H1 (cell line): ENCODE data around the gene CDC42BPB. TPM values are rescaled to one million over a fixed set of nuclear protein-coding genes. Genes with fewer than 3 reads are reported as not detected.

ENCODE experiments used
- CTCF ChIA-PET: fragments of 300-600 bp; sonication (Branson Sonifier 250); formaldehyde crosslinking; loops from one replicate; lab custom pipeline; 2021; ENCODE audit not compliant: partially characterized antibody; lab: Charles Lee
- POLR2A ChIA-PET: fragments of 300-600 bp; sonication (Branson Sonifier 250); formaldehyde crosslinking; loops from one replicate; lab custom pipeline; 2021; ENCODE audit warnings: inconsistent platforms; ENCODE audit not compliant: partially characterized antibody; lab: Charles Lee
- DNase-seq, 2 experiments: peaks; one replicate each; pipeline versions ENCODE4 v3.0.0 to v3.0.0-alpha.2; 2010 to 2022; ENCODE audit warnings: low spot score in 2 of 2, low read depth in 1 of 2, mixed read lengths in 1 of 2
- FAIRE-seq: peaks from 2 replicates; lab custom pipeline; 2011; peaks lifted over from hg19 to GRCh38; lab: Jason Lieb, UNC
- H2AFZ ChIP-seq: 2 replicates; pipeline ENCODE4 v1.8.1; 2012; ENCODE audit warnings: low read length, inconsistent platforms
- H2AK5ac ChIP-seq: 2 replicates; pipeline ENCODE4 v1.6.1; 2013; ENCODE audit warnings: low read depth, low read length
- H2BK120ac ChIP-seq: replicated peaks from 2 replicates; pipeline ENCODE3; 2013; ENCODE audit warnings: low read depth, low read length, inconsistent platforms
- H2BK12ac ChIP-seq: 2 replicates; pipeline ENCODE4 v1.6.1; 2013; ENCODE audit warnings: low read depth, low read length
- H2BK15ac ChIP-seq: 2 replicates; pipeline ENCODE4 v1.6.1; 2013; ENCODE audit warnings: low read length
- H2BK20ac ChIP-seq: 2 replicates; pipeline ENCODE4 v1.6.1; 2013; ENCODE audit warnings: low read length
- H2BK5ac ChIP-seq: 2 replicates; pipeline ENCODE4 v1.6.1; 2013; ENCODE audit warnings: low read depth, low read length
- H3K14ac ChIP-seq: 2 replicates; pipeline ENCODE4 v1.6.1; 2013; ENCODE audit warnings: inconsistent platforms; ENCODE audit not compliant: insufficient read length
- H3K18ac ChIP-seq: 2 replicates; pipeline ENCODE4 v1.6.1; 2013; ENCODE audit warnings: low read length; ENCODE audit errors: extremely low read depth
- H3K23ac ChIP-seq: 2 replicates; pipeline ENCODE4 v1.6.1; 2013; ENCODE audit warnings: inconsistent platforms; ENCODE audit not compliant: insufficient read length
- H3K23me2 ChIP-seq: 2 replicates; pipeline ENCODE4 v1.6.1; 2013; ENCODE audit warnings: low read depth, low read length
- H3K27ac ChIP-seq: 2 replicates; pipeline ENCODE4 v1.6.1; 2011; ENCODE audit warnings: low read depth, low read length, inconsistent platforms
- H3K27me3 ChIP-seq, 4 experiments: replicated peaks in 1 of 4; 1 replicate in 1 of 4; 2 replicates in 3 of 4; pipeline versions ENCODE4 v1.6.1 to v1.8.1; 2011 to 2013; ENCODE audit warnings: low read length in 3 of 4, mild to moderate bottlenecking in 3 of 4, inconsistent platforms in 2 of 4, mixed read lengths in 2 of 4, moderate library complexity in 1 of 4; ENCODE audit not compliant: control insufficient read depth in 3 of 4, insufficient read depth in 3 of 4; ENCODE audit errors: extremely low read depth in 1 of 4
- H3K36me3 ChIP-seq, 4 experiments: 2 replicates each; pipeline versions ENCODE4 v1.6.1 to v1.8.1; 2011 to 2013; ENCODE audit warnings: mild to moderate bottlenecking in 4 of 4, low read length in 3 of 4, moderate library complexity in 2 of 4, control low read depth in 1 of 4, inconsistent platforms in 1 of 4; ENCODE audit not compliant: insufficient read depth in 4 of 4, control insufficient read depth in 2 of 4
- H3K4ac ChIP-seq: replicated peaks from 2 replicates; pipeline ENCODE3; 2013; ENCODE audit warnings: low read length, low read depth, mixed read lengths, inconsistent platforms; ENCODE audit not compliant: insufficient read length
- H3K4me1 ChIP-seq, 4 experiments: replicated peaks in 1 of 4; 1 replicate in 1 of 4; 2 replicates in 3 of 4; pipeline versions ENCODE4 v1.6.1 to v1.8.1; 2011 to 2013; ENCODE audit warnings: low read length in 3 of 4, inconsistent platforms in 2 of 4, mixed read lengths in 1 of 4; ENCODE audit not compliant: insufficient read depth in 4 of 4, control insufficient read depth in 3 of 4
- H3K4me2 ChIP-seq, 2 experiments: 2 replicates each; pipeline versions ENCODE4 v1.6.1 to v1.8.1; 2011 to 2013; ENCODE audit warnings: low read depth in 2 of 2, low read length in 2 of 2, control low read depth in 1 of 2, inconsistent platforms in 1 of 2, mild to moderate bottlenecking in 1 of 2; ENCODE audit not compliant: insufficient read depth in 1 of 2
- H3K4me3 ChIP-seq, 4 experiments: fragments of 200-600, 300-600 bp in 1 of 4; sonication (generic), shearing (Covaris generic), sonication (Bioruptor Twin) in 1 of 4; 2 replicates each; pipeline versions ENCODE4 v1.5.1 to v1.8.1; 2011 to 2016; ENCODE audit warnings: low read length in 4 of 4, low read depth in 3 of 4, control low read depth in 2 of 4, inconsistent platforms in 2 of 4, mild to moderate bottlenecking in 2 of 4, mixed read lengths in 1 of 4, moderate library complexity in 1 of 4; ENCODE audit not compliant: insufficient read depth in 2 of 4; ENCODE audit errors: extremely low read depth in 1 of 4
- H3K56ac ChIP-seq: replicated peaks from 2 replicates; pipeline ENCODE3; 2013; ENCODE audit warnings: low read depth, mild to moderate bottlenecking, mixed read lengths, low read length, inconsistent platforms; ENCODE audit not compliant: insufficient read length
- H3K79me1 ChIP-seq: 2 replicates; pipeline ENCODE4 v1.6.1; 2013; ENCODE audit warnings: low read depth, low read length, control low read depth
- H3K79me2 ChIP-seq, 2 experiments: 2 replicates each; pipeline versions ENCODE4 v1.6.1 to v1.8.1; 2012 to 2013; ENCODE audit warnings: low read length in 2 of 2, mild to moderate bottlenecking in 2 of 2, inconsistent platforms in 1 of 2; ENCODE audit not compliant: insufficient read depth in 2 of 2, control insufficient read depth in 1 of 2
- H3K9ac ChIP-seq, 4 experiments: replicated peaks in 1 of 4; 1 replicate in 1 of 4; 2 replicates in 3 of 4; pipeline versions ENCODE4 v1.6.1 to v1.8.1; 2011 to 2013; ENCODE audit warnings: low read depth in 3 of 4, low read length in 3 of 4, control low read depth in 2 of 4, mild to moderate bottlenecking in 2 of 4, moderate library complexity in 2 of 4, inconsistent platforms in 1 of 4; ENCODE audit errors: extremely low read depth in 1 of 4
- H3K9me3 ChIP-seq, 2 experiments: 2 replicates each; pipeline versions ENCODE4 v1.6.1 to v1.8.1; 2012 to 2013; ENCODE audit warnings: mild to moderate bottlenecking in 2 of 2, moderate library complexity in 2 of 2, control low read depth in 1 of 2, inconsistent platforms in 1 of 2, low read depth in 1 of 2, low read length in 1 of 2, mixed read lengths in 1 of 2; ENCODE audit not compliant: insufficient read depth in 2 of 2
- H4K20me1 ChIP-seq, 2 experiments: replicated peaks in 1 of 2; 2 replicates each; pipeline versions ENCODE3 to v1.8.1; 2011 to 2013; ENCODE audit warnings: inconsistent platforms in 2 of 2, low read length in 2 of 2, mild to moderate bottlenecking in 1 of 2; ENCODE audit not compliant: insufficient read depth in 2 of 2, control insufficient read depth in 1 of 2
- H4K5ac ChIP-seq: 2 replicates; pipeline ENCODE4 v1.6.1; 2013; ENCODE audit warnings: low read length, low read depth, mixed read lengths, inconsistent platforms; ENCODE audit not compliant: insufficient read length
- H4K8ac ChIP-seq: 2 replicates; pipeline ENCODE4 v1.8.0; 2013; ENCODE audit warnings: mild to moderate bottlenecking, moderate library complexity, low read length, inconsistent platforms; ENCODE audit not compliant: insufficient read depth; ENCODE audit errors: extremely low read depth
- H4K91ac ChIP-seq: replicated peaks from 2 replicates; pipeline ENCODE3; 2013; ENCODE audit warnings: low read length, mixed read lengths, inconsistent platforms; ENCODE audit not compliant: insufficient read length
- HDAC6 ChIP-seq: IDR thresholded peaks from one replicate; pipeline ENCODE4 v1.7.1; 2012; ENCODE audit warnings: low read depth, mild to moderate bottlenecking, inconsistent platforms, low read length, moderate library complexity
- MAX ChIP-seq: IDR thresholded peaks from 2 replicates; pipeline ENCODE4 v1.6.1; 2012; ENCODE audit warnings: inconsistent platforms
- RNF2 ChIP-seq: fragments of 200-900, 300-1000 bp; sonication (generic); IDR thresholded peaks from 2 replicates; pipeline ENCODE4 v1.7.1; 2016; ENCODE audit warnings: borderline replicate concordance, low read depth, mild to moderate bottlenecking, antibody characterized with exemption, low read length; ENCODE audit not compliant: poor library complexity, severe bottlenecking; ENCODE audit errors: missing control alignments
- WGBS, 2 experiments: shearing (Covaris generic) in 1 of 2; methylation state at CpG; one replicate each; pipeline versions ENCODE4 v1.1.6 to v1.1.7; 2013 to 2015; ENCODE audit warnings: low lambda C conversion rate in 2 of 2, mixed read lengths in 2 of 2, inconsistent platforms in 1 of 2, low coverage in 1 of 2, missing lambda C conversion rate in 1 of 2; ENCODE audit not compliant: insufficient replicate concordance in 2 of 2, insufficient coverage in 1 of 2, insufficient read length in 1 of 2; ENCODE audit errors: extremely low coverage in 1 of 2, missing lambda C conversion rate in 1 of 2; 5-methylcytosine and 5-hydroxymethylcytosine counted together
- polyA plus RNA-seq, 7 experiments: library from polyadenylated mRNA; depleted of rRNA in 3 of 7; stranded (reverse) in 5 of 7; unstranded in 2 of 7; fragments of >200 nt in 5 of 7; fragments of 200-250 nt in 2 of 7; gene quantifications; 1 replicate in 5 of 7; 2 replicates in 1 of 7; 4 replicates in 1 of 7; pipeline versions ENCODE4 v1.2.1 to v1.2.3, GENCODE V29; 2011 to 2013; ENCODE audit warnings: missing spikeins in 2 of 7, mixed read lengths in 2 of 7
- total RNA-seq: library from RNA; stranded (reverse); fragmentation: NEBNext Ultra II Directional; extraction: Animal tissue kit (Norgen Biotek cat#: 25700); gene quantifications from 2 replicates; pipeline ENCODE4 v1.2.1, GENCODE V29; 2021

Gene CDC42BPB
- total and polyA plus RNA-seq, 2 of the 8 experiments (the other 6 are each of a cell fraction or from before 2014, with no cell fraction given) = 51.2 to 88.2 TPM

GRCh38 chr14:103103461-103104388, 46.4 kb upstream of the CDC42BPB start:
- Histone ChIP-seq H2AFZ (no peak overlapping the region), H3K4me1 (peaks cover 0 to 37% (median 20%) of the 10 kb centered on the region in 4 experiments; a peak in 6 of 7 replicates), H3K56ac (no peak overlapping the region), H2BK5ac (no peak overlapping the region), H2BK15ac (no peak overlapping the region), H3K27me3 (peaks cover 7 to 42% (median 34%) of the 10 kb centered on the region in 4 experiments), H3K4me2 (peak overlapping the region in 1 of 2 experiments; percentile 66; a peak in 1 of 4 replicates), H3K23me2 (peaks cover 3% of the 10 kb centered on the region; the same call in 1 of the 2 replicates), H3K18ac (no peak overlapping the region), H2BK120ac (no peak overlapping the region), H3K9ac (no peak overlapping the region), H2AK5ac (no peak overlapping the region), H4K5ac (no peak overlapping the region), H3K9me3 (no peaks in the 10 kb centered on the region), H3K36me3 (no peaks in the 10 kb centered on the region), H3K79me2 (no peaks in the 10 kb centered on the region), H2BK20ac (no peak overlapping the region), H4K8ac (peak overlapping the region; percentile 62; the same call in 1 of the 2 replicates), H3K4ac (no peak overlapping the region), H4K20me1 (peaks cover 0 to 3% of the 10 kb centered on the region in 2 experiments), H3K79me1 (no peaks in the 10 kb centered on the region), H3K23ac (no peak overlapping the region), H3K27ac (no peak overlapping the region), H2BK12ac (no peak overlapping the region), H4K91ac (no peak overlapping the region), H3K4me3 (no peak overlapping the region), H3K14ac (no peak overlapping the region)
- 87% methylated on average over 38 of the region's 68 CpGs; no CpG with 5 or more reads in 1 of the 2 experiments for WGBS, 2 experiments
- ChIA-PET CTCF (interaction anchor here (0.7 to 10.4 kb wide), 30 partner anchors 7 to 427 kb away, joined by 3 to 276 read pairs (median 10); partner anchors contain the start of genes EXOC3L4, LBHD2 and TNFAIP2), POLR2A (interaction anchor here (1.0 to 2.5 kb wide), 7 partner anchors 14 to 230 kb away, joined by 3 to 14 read pairs (median 4); partner anchors contain the start of gene EIF5)
- TF ChIP-seq HDAC6 = no peak
- 0 out of 2 replicates have a peak, but pooled peaks have one; percentile 10 for TF ChIP-seq MAX
- peak; percentile 30 for TF ChIP-seq RNF2
- FAIRE-seq (no peak), DNase-seq (peak in 1 of 2 experiments; percentile 76)
